ENCODE measurements around the gene TMEM231. TPM values are rescaled to one million over a fixed set of nuclear protein-coding genes. Genes with fewer than 3 reads are reported as not detected.
A peak's percentile ranks its signal among the peaks of the same experiment; 100 is the strongest.
"Not testable (repeated sequence)": the region's sequence is repeated elsewhere in the genome, so short reads cannot be mapped to it uniquely, and the experiment has no call there.

The TMEM231 gene
- total RNA-seq, 1 donor from 2014 or later: 5.7 TPM

GRCh38 chr16:75550211-75550662, 5.8 kb downstream of the TMEM231 start:
- H3K4me3 ChIP-seq (ENCODE audit: low read length in 3 of 3): no peak overlapping the region
- no peak overlapping the region for H3K9ac ChIP-seq (ENCODE audit: low read depth in 1 of 3, low read length in 3 of 3)
- H3K36me3 ChIP-seq (ENCODE audit: control insufficient read depth in 3 of 3, insufficient read depth in 3 of 3, low read length in 3 of 3): no peaks in the 10 kb centered on the region
- H3K27me3 ChIP-seq (ENCODE audit: control insufficient read depth in 3 of 3, insufficient read depth in 3 of 3, low read length in 3 of 3): no peaks in the 10 kb centered on the region
- H3K9me3 ChIP-seq (ENCODE audit: control insufficient read depth in 3 of 3, low read length in 3 of 3): no peaks in the 10 kb centered on the region
- H3K4me1 ChIP-seq (ENCODE audit: control insufficient read depth in 3 of 3, insufficient read depth in 3 of 3, low read length in 3 of 3): peaks cover 2 to 5% (median 3%) of the 10 kb centered on the region in 3 donors
- H3K27ac ChIP-seq (ENCODE audit: low read depth, low read length): peak overlapping the region; percentile 69

DNA sequence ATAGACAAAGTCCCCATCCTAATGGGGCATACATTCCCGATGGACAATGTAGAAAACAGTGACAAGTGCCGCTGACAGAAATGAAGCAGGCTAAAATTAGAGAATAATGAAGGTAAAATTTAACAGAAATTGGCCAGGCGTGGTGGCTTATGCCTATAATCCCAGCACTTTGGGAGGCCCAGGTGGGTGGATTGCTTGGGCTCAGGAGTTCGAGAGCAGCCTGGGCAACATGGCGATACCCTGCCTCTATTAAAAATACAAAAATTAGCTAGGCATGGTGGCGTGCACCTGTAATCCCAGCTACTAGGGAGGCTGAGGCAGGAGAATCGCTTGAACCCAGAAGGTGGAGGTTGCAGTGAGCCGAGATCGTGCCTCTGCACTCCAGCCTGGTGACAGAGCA, 7.6 kb downstream of the TMEM231 start:
- not testable (repeated sequence) for H3K27ac ChIP-seq (ENCODE audit: low read depth, low read length); H3K4me3 ChIP-seq (ENCODE audit: low read length in 3 of 3); H3K27me3 ChIP-seq (ENCODE audit: control insufficient read depth in 3 of 3, insufficient read depth in 3 of 3, low read length in 3 of 3); H3K4me1 ChIP-seq (ENCODE audit: control insufficient read depth in 3 of 3, insufficient read depth in 3 of 3, low read length in 3 of 3); H3K9ac ChIP-seq (ENCODE audit: low read depth in 1 of 3, low read length in 3 of 3); H3K36me3 ChIP-seq (ENCODE audit: control insufficient read depth in 3 of 3, insufficient read depth in 3 of 3, low read length in 3 of 3); H3K9me3 ChIP-seq (ENCODE audit: control insufficient read depth in 3 of 3, low read length in 3 of 3)

GRCh38 chr16:75546293-75546692, 9.8 kb downstream of the TMEM231 start:
- Histone ChIP-seq H3K27me3 (ENCODE audit: control insufficient read depth in 3 of 3, insufficient read depth in 3 of 3, low read length in 3 of 3) (no peaks in the 10 kb centered on the region), H3K4me1 (ENCODE audit: control insufficient read depth in 3 of 3, insufficient read depth in 3 of 3, low read length in 3 of 3) (no peaks in the 10 kb centered on the region), H3K9ac (ENCODE audit: low read depth in 1 of 3, low read length in 3 of 3) (no peak overlapping the region), H3K9me3 (ENCODE audit: control insufficient read depth in 3 of 3, low read length in 3 of 3) (no peaks in the 10 kb centered on the region), H3K36me3 (ENCODE audit: control insufficient read depth in 3 of 3, insufficient read depth in 3 of 3, low read length in 3 of 3) (peaks cover 0 to 8% (median 3%) of the 10 kb centered on the region in 3 donors), H3K4me3 (ENCODE audit: low read length in 3 of 3) (no peak overlapping the region), H3K27ac (ENCODE audit: low read depth, low read length) (no peak overlapping the region)

GRCh38 chr16:75545879-75546278, 10.2 kb downstream of the TMEM231 start:
- not testable (repeated sequence) for H3K4me1 ChIP-seq (ENCODE audit: control insufficient read depth in 3 of 3, insufficient read depth in 3 of 3, low read length in 3 of 3); H3K27me3 ChIP-seq (ENCODE audit: control insufficient read depth in 3 of 3, insufficient read depth in 3 of 3, low read length in 3 of 3); H3K36me3 ChIP-seq (ENCODE audit: control insufficient read depth in 3 of 3, insufficient read depth in 3 of 3, low read length in 3 of 3); H3K4me3 ChIP-seq (ENCODE audit: low read length in 3 of 3); H3K9ac ChIP-seq (ENCODE audit: low read depth in 1 of 3, low read length in 3 of 3); H3K27ac ChIP-seq (ENCODE audit: low read depth, low read length); H3K9me3 ChIP-seq (ENCODE audit: control insufficient read depth in 3 of 3, low read length in 3 of 3)

DNA sequence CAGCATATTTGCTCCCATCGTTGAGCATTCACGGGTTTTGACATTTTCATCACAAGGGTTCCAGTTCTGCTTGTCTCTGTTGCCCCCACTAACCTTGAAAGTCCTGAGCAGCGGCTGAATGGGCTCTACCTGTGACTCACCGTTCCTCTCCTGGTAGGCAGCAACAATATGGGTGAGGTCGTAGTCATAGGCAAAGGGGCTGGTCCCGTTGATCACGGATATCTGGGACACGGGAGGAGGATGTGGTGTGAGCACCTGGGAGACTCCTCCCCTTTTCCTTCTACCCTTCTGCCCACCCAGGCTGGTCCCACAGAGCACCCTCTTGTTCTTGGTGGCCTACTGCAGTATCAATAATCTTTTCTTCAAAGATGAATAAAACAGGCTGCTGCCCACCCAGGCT, 13.6 kb downstream of the TMEM231 start:
- not testable (repeated sequence) for H3K36me3 ChIP-seq (ENCODE audit: control insufficient read depth in 3 of 3, insufficient read depth in 3 of 3, low read length in 3 of 3); H3K9ac ChIP-seq (ENCODE audit: low read depth in 1 of 3, low read length in 3 of 3); H3K9me3 ChIP-seq (ENCODE audit: control insufficient read depth in 3 of 3, low read length in 3 of 3); H3K27ac ChIP-seq (ENCODE audit: low read depth, low read length); H3K4me3 ChIP-seq (ENCODE audit: low read length in 3 of 3); H3K27me3 ChIP-seq (ENCODE audit: control insufficient read depth in 3 of 3, insufficient read depth in 3 of 3, low read length in 3 of 3); H3K4me1 ChIP-seq (ENCODE audit: control insufficient read depth in 3 of 3, insufficient read depth in 3 of 3, low read length in 3 of 3)

DNA sequence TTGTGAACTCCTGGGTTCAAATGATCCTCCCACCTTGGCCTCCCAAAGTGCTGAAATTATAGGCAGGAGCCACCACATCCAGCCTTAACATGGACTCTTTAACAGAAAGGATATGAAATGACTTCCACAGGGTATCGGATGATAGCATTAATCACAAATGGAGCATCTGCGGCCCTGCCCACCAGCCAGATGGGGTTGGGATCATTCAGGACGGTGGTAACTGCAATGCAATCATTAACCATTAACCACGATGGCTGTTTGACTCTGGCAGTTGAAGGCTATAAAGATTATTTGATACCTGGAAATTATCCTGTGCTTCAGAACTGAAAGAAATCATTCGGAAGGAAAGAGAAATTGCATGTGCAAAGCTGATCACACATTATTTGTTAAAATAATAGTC, 14.8 kb downstream of the TMEM231 start:
- no peak overlapping the region for H3K9ac ChIP-seq (ENCODE audit: low read depth in 1 of 3, low read length in 3 of 3)
- no peaks in the 10 kb centered on the region for H3K9me3 ChIP-seq (ENCODE audit: control insufficient read depth in 3 of 3, low read length in 3 of 3)
- peaks cover 0 to 8% (median 3%) of the 10 kb centered on the region in 3 donors for H3K36me3 ChIP-seq (ENCODE audit: control insufficient read depth in 3 of 3, insufficient read depth in 3 of 3, low read length in 3 of 3)
- no peaks in the 10 kb centered on the region for H3K4me1 ChIP-seq (ENCODE audit: control insufficient read depth in 3 of 3, insufficient read depth in 3 of 3, low read length in 3 of 3)
- H3K27me3 ChIP-seq (ENCODE audit: control insufficient read depth in 3 of 3, insufficient read depth in 3 of 3, low read length in 3 of 3): no peaks in the 10 kb centered on the region
- no peak overlapping the region for H3K4me3 ChIP-seq (ENCODE audit: low read length in 3 of 3)
- H3K27ac ChIP-seq (ENCODE audit: low read depth, low read length): no peak overlapping the region

GRCh38 chr16:75538882-75539565, 17.0 kb downstream of the TMEM231 start:
- not testable (repeated sequence) for H3K4me3 ChIP-seq (ENCODE audit: low read length in 3 of 3); H3K27ac ChIP-seq (ENCODE audit: low read depth, low read length); H3K27me3 ChIP-seq (ENCODE audit: control insufficient read depth in 3 of 3, insufficient read depth in 3 of 3, low read length in 3 of 3); H3K9ac ChIP-seq (ENCODE audit: low read depth in 1 of 3, low read length in 3 of 3); H3K9me3 ChIP-seq (ENCODE audit: control insufficient read depth in 3 of 3, low read length in 3 of 3); H3K36me3 ChIP-seq (ENCODE audit: control insufficient read depth in 3 of 3, insufficient read depth in 3 of 3, low read length in 3 of 3); H3K4me1 ChIP-seq (ENCODE audit: control insufficient read depth in 3 of 3, insufficient read depth in 3 of 3, low read length in 3 of 3)

DNA sequence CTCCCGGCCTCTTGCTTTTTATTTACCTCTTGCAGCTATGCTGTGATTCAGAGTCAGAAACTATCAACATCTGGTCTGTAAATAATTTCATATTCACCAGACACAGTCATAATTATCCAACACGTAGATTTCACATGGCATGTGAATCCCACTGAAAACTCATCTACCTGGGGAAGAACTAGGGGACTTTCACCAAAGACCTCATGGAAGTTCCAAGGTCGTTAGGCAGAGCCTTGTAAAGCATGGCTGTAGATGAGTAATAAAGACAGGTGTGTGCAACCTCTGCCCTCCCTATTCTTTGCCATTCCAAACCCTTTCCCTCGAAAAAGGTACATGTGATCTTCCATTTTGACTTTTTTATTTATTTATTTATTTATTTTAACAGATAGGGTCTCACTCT, 18.3 kb downstream of the TMEM231 start:
- Histone ChIP-seq H3K4me1 (ENCODE audit: control insufficient read depth in 3 of 3, insufficient read depth in 3 of 3, low read length in 3 of 3) (no peaks in the 10 kb centered on the region), H3K4me3 (ENCODE audit: low read length in 3 of 3) (no peak overlapping the region), H3K27ac (ENCODE audit: low read depth, low read length) (no peak overlapping the region), H3K9ac (ENCODE audit: low read depth in 1 of 3, low read length in 3 of 3) (no peak overlapping the region), H3K36me3 (ENCODE audit: control insufficient read depth in 3 of 3, insufficient read depth in 3 of 3, low read length in 3 of 3) (no peaks in the 10 kb centered on the region), H3K9me3 (ENCODE audit: control insufficient read depth in 3 of 3, low read length in 3 of 3) (no peaks in the 10 kb centered on the region), H3K27me3 (ENCODE audit: control insufficient read depth in 3 of 3, insufficient read depth in 3 of 3, low read length in 3 of 3) (no peaks in the 10 kb centered on the region)

DNA sequence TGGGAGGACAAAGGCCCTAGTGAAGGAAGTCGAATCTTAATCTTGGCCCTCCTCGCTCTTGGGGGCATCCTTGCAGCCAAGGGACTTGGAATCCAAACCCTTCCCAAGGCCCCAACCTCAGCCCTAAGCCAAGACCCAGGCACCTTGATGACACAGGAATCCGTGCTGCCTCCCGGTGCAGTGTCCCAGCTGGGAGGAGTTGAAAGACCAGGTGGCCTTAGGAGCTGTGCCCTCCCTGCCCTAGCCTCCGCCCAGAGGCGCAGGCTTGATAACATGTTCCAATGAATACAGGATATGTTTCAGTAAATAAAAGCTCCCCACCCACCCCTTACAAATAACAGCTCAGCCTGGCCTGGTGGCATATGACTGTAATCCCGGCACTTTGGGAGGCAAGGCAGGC, 20.2 kb downstream of the TMEM231 start, which contains the start of gene CHST5:
Gene CHST5 (minus strand): TSS at position 208 of the 400 bp plus-strand sequence. CDS start 5,724 bp downstream, outside the sequence.
- Histone ChIP-seq H3K9ac (ENCODE audit: low read depth in 1 of 3, low read length in 3 of 3) (no peak within 1 kb of the TSS), H3K4me3 (ENCODE audit: low read length in 3 of 3) (no peak within 1 kb of the TSS)

DNA sequence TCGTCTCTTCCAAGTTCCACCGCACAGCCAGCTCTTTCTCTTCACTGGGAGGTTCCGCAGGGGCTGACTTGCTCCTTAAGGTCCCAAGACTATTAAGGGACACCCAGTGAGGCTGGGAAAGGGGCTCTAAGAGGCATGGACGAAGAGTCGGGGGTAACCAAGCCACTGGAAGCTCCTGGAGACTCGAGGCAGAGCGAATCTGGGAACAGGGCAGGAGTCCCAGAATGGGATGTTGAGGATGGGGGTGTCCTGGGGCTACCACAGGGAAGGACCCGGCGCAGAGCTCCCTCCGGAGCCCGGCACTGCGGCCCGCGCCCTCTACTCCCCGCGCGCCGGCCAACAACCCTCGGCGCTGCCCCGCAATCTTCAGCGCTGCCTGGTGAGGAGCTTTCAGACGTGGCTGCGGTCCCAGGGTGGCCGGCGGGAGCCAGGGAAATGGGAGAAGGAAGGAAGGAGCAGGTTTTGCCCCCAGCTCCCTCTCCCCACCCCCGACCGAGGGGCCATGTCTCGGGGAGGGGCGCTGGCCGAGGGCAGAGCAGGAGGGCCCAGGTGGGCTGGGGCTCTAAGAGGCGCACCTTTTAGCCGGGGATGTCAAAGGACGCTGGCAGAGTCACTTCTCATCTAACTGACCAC, 20.7 kb downstream of the TMEM231 start:
- Histone ChIP-seq H3K9ac (ENCODE audit: low read depth in 1 of 3, low read length in 3 of 3) (no peak overlapping the region), H3K4me3 (ENCODE audit: low read length in 3 of 3) (no peak overlapping the region)

More for the DNA sequence above, 20.2 kb downstream of the TMEM231 start, which contains the start of gene CHST5:
- H3K36me3 ChIP-seq (ENCODE audit: control insufficient read depth in 3 of 3, insufficient read depth in 3 of 3, low read length in 3 of 3): peaks cover 0 to 2% (median 0%) of the 10 kb centered on the region in 3 donors
- H3K4me1 ChIP-seq (ENCODE audit: control insufficient read depth in 3 of 3, insufficient read depth in 3 of 3, low read length in 3 of 3): no peaks in the 10 kb centered on the region
- no peak within 1 kb of the TSS for H3K27ac ChIP-seq (ENCODE audit: low read depth, low read length)
- H3K9me3 ChIP-seq (ENCODE audit: control insufficient read depth in 3 of 3, low read length in 3 of 3): no peaks in the 10 kb centered on the region
- H3K27me3 ChIP-seq (ENCODE audit: control insufficient read depth in 3 of 3, insufficient read depth in 3 of 3, low read length in 3 of 3): no peaks in the 10 kb centered on the region

More for the DNA sequence above, 20.7 kb downstream of the TMEM231 start:
- no peak overlapping the region for H3K27ac ChIP-seq (ENCODE audit: low read depth, low read length)
- no peaks in the 10 kb centered on the region for H3K9me3 ChIP-seq (ENCODE audit: control insufficient read depth in 3 of 3, low read length in 3 of 3)
- no peaks in the 10 kb centered on the region for H3K27me3 ChIP-seq (ENCODE audit: control insufficient read depth in 3 of 3, insufficient read depth in 3 of 3, low read length in 3 of 3)
- H3K36me3 ChIP-seq (ENCODE audit: control insufficient read depth in 3 of 3, insufficient read depth in 3 of 3, low read length in 3 of 3): peaks cover 0 to 2% (median 0%) of the 10 kb centered on the region in 3 donors
- no peaks in the 10 kb centered on the region for H3K4me1 ChIP-seq (ENCODE audit: control insufficient read depth in 3 of 3, insufficient read depth in 3 of 3, low read length in 3 of 3)
